GM18498 (cell line): Measurements from ENCODE around the gene PSMB8.

Source experiments
- ATAC-seq: cut with Tn5 transposase; IDR thresholded peaks from one replicate; pipeline ENCODE4 v1.9.1; 2021; ENCODE audit warnings: mild to moderate bottlenecking, moderate library complexity; ENCODE audit not compliant: unreplicated experiment

The PSMB8 gene

GRCh38 chr6:32799168-32799567 is 44.7 kb downstream of the PSMB8 start:
- ATAC-seq = no peak

GRCh38 chr6:32796848-32797776 is 46.7 kb downstream of the PSMB8 start:
- ATAC-seq = no peak

- ATAC-seq = no peak
Measured at GRCh38 chr6:32794510-32794909, 49.3 kb downstream of the PSMB8 start.

GRCh38 chr6:32792901-32793435 is 50.9 kb downstream of the PSMB8 start:
- ATAC-seq = no peak
